HepG2 (cell line): ENCODE data around the gene ACOT4. TPM values are rescaled to one million over a fixed set of nuclear protein-coding genes. Genes with fewer than 3 reads are reported as not detected.
"Not testable (repeated sequence)": the region's sequence is repeated elsewhere in the genome, so short reads cannot be mapped to it uniquely, and the experiment has no call there.

ENCODE experiments used
- ARNT2 ChIP-seq: sonication (generic); formaldehyde crosslinking; IDR thresholded peaks from 2 replicates; pipeline ENCODE4 v1.8.0; 2022; ENCODE audit warnings: mild to moderate bottlenecking, low read depth, missing genetic modification reagents, moderate library complexity
- ATF7-NPFF ChIP-seq: sonication (generic); formaldehyde crosslinking; IDR thresholded peaks from 2 replicates; pipeline ENCODE4 v1.8.1; 2023; ENCODE audit warnings: mild to moderate bottlenecking, low read depth, missing genetic modification reagents, moderate library complexity
- CREM ChIP-seq, 2 experiments: sonication (generic) in 1 of 2; formaldehyde crosslinking in 1 of 2; IDR thresholded peaks; 2 replicates each; pipeline versions ENCODE4 v1.4.0 to v1.6.1; 2016 to 2020; ENCODE audit warnings: antibody characterized with exemption in 1 of 2, mild to moderate bottlenecking in 1 of 2, missing genetic modification reagents in 1 of 2
- GABPB1 ChIP-seq: IDR thresholded peaks from 2 replicates; pipeline ENCODE4 v1.6.1; 2016; ENCODE audit warnings: mild to moderate bottlenecking, missing genetic modification reagents, moderate library complexity, missing compliant biosample characterization
- HOXA9 ChIP-seq: sonication (generic); formaldehyde crosslinking; IDR thresholded peaks from 2 replicates; pipeline ENCODE4 v1.8.1; 2022; ENCODE audit warnings: missing genetic modification reagents, mild to moderate bottlenecking, moderate library complexity, borderline replicate concordance
- ISL2 ChIP-seq: sonication (generic); formaldehyde crosslinking; IDR thresholded peaks from 2 replicates; pipeline ENCODE4 v1.5.0; 2020; ENCODE audit warnings: missing genetic modification reagents
- JUND ChIP-seq: sonication (generic); formaldehyde crosslinking; IDR thresholded peaks from 2 replicates; pipeline ENCODE4 v1.8.0; 2022; ENCODE audit warnings: mild to moderate bottlenecking, missing genetic modification reagents
- REPIN1 ChIP-seq: sonication (generic); formaldehyde crosslinking; IDR thresholded peaks from 2 replicates; pipeline ENCODE4 v1.8.0; 2022; ENCODE audit warnings: missing genetic modification reagents, low read depth, mild to moderate bottlenecking, borderline replicate concordance
- ZNF441 ChIP-seq: sonication (generic); formaldehyde crosslinking; IDR thresholded peaks from 2 replicates; pipeline ENCODE4 v1.7.0; 2021; ENCODE audit warnings: missing genetic modification reagents, borderline replicate concordance
- ZNF451 ChIP-seq: sonication (generic); formaldehyde crosslinking; IDR thresholded peaks from 2 replicates; pipeline ENCODE4 v1.5.0; 2020; ENCODE audit warnings: mild to moderate bottlenecking, missing genetic modification reagents
- ZNF670 ChIP-seq: sonication (generic); formaldehyde crosslinking; IDR thresholded peaks from 2 replicates; pipeline ENCODE4 v1.8.0; 2022; ENCODE audit warnings: mild to moderate bottlenecking, missing genetic modification reagents, borderline replicate concordance
- ZNF788 ChIP-seq: sonication (generic); formaldehyde crosslinking; IDR thresholded peaks from 2 replicates; pipeline ENCODE4 v1.5.0; 2020; ENCODE audit warnings: mild to moderate bottlenecking, missing genetic modification reagents, borderline replicate concordance
- polyA plus RNA-seq, 8 experiments: library from polyadenylated mRNA; depleted of rRNA in 3 of 8; stranded (reverse) in 7 of 8; unstranded in 1 of 8; fragments of >200 nt; fragmentation: Illumina TruSeq in 4 of 8; extraction: Trizol in 4 of 8; gene quantifications; 2 replicates each; pipeline versions ENCODE4 v1.2.1 to v1.2.3, GENCODE V29; 2011 to 2016; ENCODE audit warnings: low read depth in 4 of 8, missing spikeins in 1 of 8, mixed read lengths in 1 of 8; ENCODE audit not compliant: insufficient read depth in 1 of 8
- total RNA-seq, 5 experiments: library from RNA; depleted of rRNA; stranded (reverse); fragments of >200 nt; fragmentation: Illumina TruSeq; extraction: Trizol; gene quantifications; 2 replicates each; pipeline ENCODE4 v1.2.3, GENCODE V29; 2016; ENCODE audit warnings: low read depth in 1 of 5
- TF ChIP-seq, protein P1 (sequence below): IDR thresholded peaks from 2 replicates; pipeline ENCODE4 v1.6.1; 2016; ENCODE audit warnings: missing compliant biosample characterization, missing genetic modification reagents, borderline replicate concordance
- TF ChIP-seq, protein P2 (sequence below): sonication (generic); formaldehyde crosslinking; IDR thresholded peaks from 2 replicates; pipeline ENCODE4 v1.5.0; 2020; ENCODE audit warnings: mild to moderate bottlenecking, missing genetic modification reagents
- TF ChIP-seq, protein P3 (sequence below): sonication (generic); formaldehyde crosslinking; IDR thresholded peaks from 2 replicates; pipeline ENCODE4 v1.8.0; 2022; ENCODE audit warnings: mild to moderate bottlenecking, missing genetic modification reagents
- TF ChIP-seq, protein P4 (sequence below): sonication (generic); formaldehyde crosslinking; IDR thresholded peaks from 2 replicates; pipeline ENCODE4 v1.5.0; 2020; ENCODE audit warnings: missing genetic modification reagents
- TF ChIP-seq, protein P5 (sequence below): sonication (generic); formaldehyde crosslinking; IDR thresholded peaks from 2 replicates; pipeline ENCODE4 v1.4.0; 2020; ENCODE audit warnings: missing genetic modification reagents
- TF ChIP-seq, protein P6 (sequence below): sonication (generic); formaldehyde crosslinking; IDR thresholded peaks from 2 replicates; pipeline ENCODE4 v1.4.0; 2020; ENCODE audit warnings: missing genetic modification reagents

The ACOT4 gene
- total and polyA plus RNA-seq, 2 of the 13 experiments (the other 11 are each of a cell fraction or from before 2014, with no cell fraction given): 0.04 to 0.05 TPM

DNA sequence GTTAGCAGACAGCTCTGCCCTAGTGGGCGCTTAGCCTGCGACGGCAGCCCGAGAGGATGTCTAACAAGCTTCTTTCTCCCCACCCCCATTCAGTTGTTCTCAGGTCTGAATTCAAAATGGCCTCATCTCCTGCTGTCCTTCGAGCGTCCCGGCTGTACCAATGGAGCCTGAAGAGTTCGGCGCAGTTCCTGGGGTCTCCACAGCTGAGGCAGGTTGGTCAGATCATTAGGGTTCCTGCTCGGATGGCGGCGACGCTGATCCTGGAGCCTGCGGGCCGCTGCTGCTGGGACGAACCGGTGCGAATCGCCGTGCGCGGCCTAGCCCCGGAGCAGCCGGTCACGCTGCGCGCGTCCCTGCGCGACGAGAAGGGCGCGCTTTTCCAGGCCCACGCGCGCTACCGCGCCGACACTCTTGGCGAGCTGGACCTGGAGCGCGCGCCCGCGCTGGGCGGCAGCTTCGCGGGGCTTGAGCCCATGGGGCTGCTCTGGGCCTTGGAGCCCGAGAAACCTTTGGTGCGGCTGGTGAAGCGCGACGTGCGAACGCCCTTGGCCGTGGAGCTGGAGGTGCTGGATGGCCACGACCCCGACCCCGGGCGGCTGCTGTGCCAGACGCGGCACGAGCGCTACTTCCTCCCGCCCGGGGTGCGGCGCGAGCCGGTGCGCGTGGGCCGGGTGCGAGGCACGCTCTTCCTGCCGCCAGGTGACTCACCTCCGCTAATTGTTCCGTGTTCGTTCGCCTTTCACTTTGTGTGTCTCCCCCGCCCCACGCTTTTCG lies 22.3 kb upstream of the ACOT4 start, which contains the start of gene ACOT2 (continued):
- TF ChIP-seq, protein P1, sequence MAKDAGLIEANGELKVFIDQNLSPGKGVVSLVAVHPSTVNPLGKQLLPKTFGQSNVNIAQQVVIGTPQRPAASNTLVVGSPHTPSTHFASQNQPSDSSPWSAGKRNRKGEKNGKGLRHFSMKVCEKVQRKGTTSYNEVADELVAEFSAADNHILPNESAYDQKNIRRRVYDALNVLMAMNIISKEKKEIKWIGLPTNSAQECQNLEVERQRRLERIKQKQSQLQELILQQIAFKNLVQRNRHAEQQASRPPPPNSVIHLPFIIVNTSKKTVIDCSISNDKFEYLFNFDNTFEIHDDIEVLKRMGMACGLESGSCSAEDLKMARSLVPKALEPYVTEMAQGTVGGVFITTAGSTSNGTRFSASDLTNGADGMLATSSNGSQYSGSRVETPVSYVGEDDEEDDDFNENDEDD (CRISPR knock-in tag): peak; percentile 89; the same call in 1 of the 2 replicates
- TF ChIP-seq ZNF451 (0 out of 2 replicates have a peak, but pooled peaks have one; percentile 48), HOXA9 (CRISPR knock-in tag) (0 out of 2 replicates have a peak, but pooled peaks have one; percentile 55), ZNF788 (peak; percentile 5; the same call in 1 of the 2 replicates), CREM (IDR thresholded peaks at IDR 0.05) (peak; percentile 39; the same call in 1 of the 2 replicates), ISL2 (0 out of 2 replicates have a peak, but pooled peaks have one; percentile 8), REPIN1 (CRISPR knock-in tag) (peak; percentile 66), JUND (CRISPR knock-in tag) (peak; percentile 71; the same call in 1 of the 2 replicates), ZNF441 (CRISPR knock-in tag) (peak; percentile 39; the same call in 1 of the 2 replicates), ATF7-NPFF (CRISPR knock-in tag) (peak; percentile 78), ARNT2 (CRISPR knock-in tag) (peak; percentile 82; the same call in 1 of the 2 replicates), ZNF670 (CRISPR knock-in tag) (0 out of 2 replicates have a peak, but pooled peaks have one; percentile 66), GABPB1 (peak; percentile 83)
- TF ChIP-seq CREM (CRISPR knock-in tag; IDR thresholded peaks at IDR 0.05): not testable (repeated sequence)
- TF ChIP-seq, protein P2, sequence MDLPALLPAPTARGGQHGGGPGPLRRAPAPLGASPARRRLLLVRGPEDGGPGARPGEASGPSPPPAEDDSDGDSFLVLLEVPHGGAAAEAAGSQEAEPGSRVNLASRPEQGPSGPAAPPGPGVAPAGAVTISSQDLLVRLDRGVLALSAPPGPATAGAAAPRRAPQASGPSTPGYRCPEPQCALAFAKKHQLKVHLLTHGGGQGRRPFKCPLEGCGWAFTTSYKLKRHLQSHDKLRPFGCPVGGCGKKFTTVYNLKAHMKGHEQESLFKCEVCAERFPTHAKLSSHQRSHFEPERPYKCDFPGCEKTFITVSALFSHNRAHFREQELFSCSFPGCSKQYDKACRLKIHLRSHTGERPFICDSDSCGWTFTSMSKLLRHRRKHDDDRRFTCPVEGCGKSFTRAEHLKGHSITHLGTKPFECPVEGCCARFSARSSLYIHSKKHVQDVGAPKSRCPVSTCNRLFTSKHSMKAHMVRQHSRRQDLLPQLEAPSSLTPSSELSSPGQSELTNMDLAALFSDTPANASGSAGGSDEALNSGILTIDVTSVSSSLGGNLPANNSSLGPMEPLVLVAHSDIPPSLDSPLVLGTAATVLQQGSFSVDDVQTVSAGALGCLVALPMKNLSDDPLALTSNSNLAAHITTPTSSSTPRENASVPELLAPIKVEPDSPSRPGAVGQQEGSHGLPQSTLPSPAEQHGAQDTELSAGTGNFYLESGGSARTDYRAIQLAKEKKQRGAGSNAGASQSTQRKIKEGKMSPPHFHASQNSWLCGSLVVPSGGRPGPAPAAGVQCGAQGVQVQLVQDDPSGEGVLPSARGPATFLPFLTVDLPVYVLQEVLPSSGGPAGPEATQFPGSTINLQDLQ (CRISPR knock-in tag): 0 out of 2 replicates have a peak, but pooled peaks have one; percentile 29
- TF ChIP-seq, protein P3, sequence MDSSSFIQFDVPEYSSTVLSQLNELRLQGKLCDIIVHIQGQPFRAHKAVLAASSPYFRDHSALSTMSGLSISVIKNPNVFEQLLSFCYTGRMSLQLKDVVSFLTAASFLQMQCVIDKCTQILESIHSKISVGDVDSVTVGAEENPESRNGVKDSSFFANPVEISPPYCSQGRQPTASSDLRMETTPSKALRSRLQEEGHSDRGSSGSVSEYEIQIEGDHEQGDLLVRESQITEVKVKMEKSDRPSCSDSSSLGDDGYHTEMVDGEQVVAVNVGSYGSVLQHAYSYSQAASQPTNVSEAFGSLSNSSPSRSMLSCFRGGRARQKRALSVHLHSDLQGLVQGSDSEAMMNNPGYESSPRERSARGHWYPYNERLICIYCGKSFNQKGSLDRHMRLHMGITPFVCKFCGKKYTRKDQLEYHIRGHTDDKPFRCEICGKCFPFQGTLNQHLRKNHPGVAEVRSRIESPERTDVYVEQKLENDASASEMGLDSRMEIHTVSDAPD (CRISPR knock-in tag): 0 out of 2 replicates have a peak, but pooled peaks have one; percentile 67
- TF ChIP-seq, protein P4, sequence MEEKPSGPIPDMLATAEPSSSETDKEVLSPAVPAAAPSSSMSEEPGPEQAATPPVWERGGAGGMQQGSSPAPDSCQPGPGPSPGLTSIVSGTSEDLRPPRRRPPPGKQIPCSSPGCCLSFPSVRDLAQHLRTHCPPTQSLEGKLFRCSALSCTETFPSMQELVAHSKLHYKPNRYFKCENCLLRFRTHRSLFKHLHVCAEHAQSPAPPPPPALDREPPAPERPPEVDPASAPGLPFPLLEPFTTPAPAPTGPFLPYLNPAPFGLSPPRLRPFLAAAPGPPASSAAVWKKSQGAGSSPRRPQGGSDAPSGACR (CRISPR knock-in tag): peak; percentile 79; the same call in 1 of the 2 replicates
- TF ChIP-seq, protein P5, sequence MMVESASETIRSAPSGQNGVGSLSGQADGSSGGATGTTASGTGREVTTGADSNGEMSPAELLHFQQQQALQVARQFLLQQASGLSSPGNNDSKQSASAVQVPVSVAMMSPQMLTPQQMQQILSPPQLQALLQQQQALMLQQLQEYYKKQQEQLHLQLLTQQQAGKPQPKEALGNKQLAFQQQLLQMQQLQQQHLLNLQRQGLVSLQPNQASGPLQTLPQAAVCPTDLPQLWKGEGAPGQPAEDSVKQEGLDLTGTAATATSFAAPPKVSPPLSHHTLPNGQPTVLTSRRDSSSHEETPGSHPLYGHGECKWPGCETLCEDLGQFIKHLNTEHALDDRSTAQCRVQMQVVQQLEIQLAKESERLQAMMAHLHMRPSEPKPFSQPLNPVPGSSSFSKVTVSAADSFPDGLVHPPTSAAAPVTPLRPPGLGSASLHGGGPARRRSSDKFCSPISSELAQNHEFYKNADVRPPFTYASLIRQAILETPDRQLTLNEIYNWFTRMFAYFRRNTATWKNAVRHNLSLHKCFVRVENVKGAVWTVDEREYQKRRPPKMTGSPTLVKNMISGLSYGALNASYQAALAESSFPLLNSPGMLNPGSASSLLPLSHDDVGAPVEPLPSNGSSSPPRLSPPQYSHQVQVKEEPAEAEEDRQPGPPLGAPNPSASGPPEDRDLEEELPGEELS (CRISPR knock-in tag): 0 out of 2 replicates have a peak, but pooled peaks have one; percentile 14
- TF ChIP-seq, protein P6, sequence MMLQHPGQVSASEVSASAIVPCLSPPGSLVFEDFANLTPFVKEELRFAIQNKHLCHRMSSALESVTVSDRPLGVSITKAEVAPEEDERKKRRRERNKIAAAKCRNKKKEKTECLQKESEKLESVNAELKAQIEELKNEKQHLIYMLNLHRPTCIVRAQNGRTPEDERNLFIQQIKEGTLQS: peak; percentile 79
